ENCODE measurements around the gene ASRGL1. TPM values are rescaled to one million over a fixed set of nuclear protein-coding genes. Genes with fewer than 3 reads are reported as not detected.
"Not testable (repeated sequence)": the region's sequence is repeated elsewhere in the genome, so short reads cannot be mapped to it uniquely, and the experiment has no call there.

ASRGL1 gene
- total and polyA plus RNA-seq, 2 experiments from 2014 or later: 9.5 to 18.6 TPM

- Histone ChIP-seq H3K27ac (no peak overlapping the region), H3K4me3 (no peak overlapping the region), H3K36me3 (replicated peaks; ENCODE audit: insufficient read depth, low read depth) (no peaks in the 10 kb centered on the region), H3K4me1 (ENCODE audit: insufficient read depth) (no peaks in the 10 kb centered on the region), H3K79me2 (no peaks in the 10 kb centered on the region), H4K20me1 (ENCODE audit: insufficient read depth, poor library complexity, severe bottlenecking) (no peaks in the 10 kb centered on the region), H3K27me3 (no peaks in the 10 kb centered on the region), H3K9me3 (ENCODE audit: low read depth) (no peaks in the 10 kb centered on the region), H3K9me2 (replicated peaks; ENCODE audit: insufficient read depth) (no peaks in the 10 kb centered on the region), H2AFZ (no peak overlapping the region), H3K4me2 (no peak overlapping the region)
- TF ChIP-seq CTCF (IDR thresholded peaks at IDR 0.05; ENCODE audit: poor library complexity) (no peak), EZH2phosphoT487 (IDR thresholded peaks at IDR 0.05; ENCODE audit: low read depth, severe bottlenecking, unreplicated experiment) (no peak), EZH2 (IDR thresholded peaks at IDR 0.05; ENCODE audit: borderline replicate concordance) (no peak)
- no peak for DNase-seq (ENCODE audit: low spot score)
- WGBS (ENCODE audit: low lambda C conversion rate, missing lambda C conversion rate): 87% methylated on average over 4 of the region's 4 CpGs
Observed at GRCh38 chr11:62341588-62341987, 4.3 kb downstream of the ASRGL1 start.

- not testable (repeated sequence) for H3K36me3 ChIP-seq (replicated peaks; ENCODE audit: insufficient read depth, low read depth); H3K4me2 ChIP-seq; H2AFZ ChIP-seq; H3K9me2 ChIP-seq (replicated peaks; ENCODE audit: insufficient read depth); H3K79me2 ChIP-seq; H4K20me1 ChIP-seq (ENCODE audit: insufficient read depth, poor library complexity, severe bottlenecking); H3K4me1 ChIP-seq (ENCODE audit: insufficient read depth); H3K4me3 ChIP-seq; H3K9me3 ChIP-seq (ENCODE audit: low read depth); H3K27me3 ChIP-seq; H3K27ac ChIP-seq; DNase-seq (ENCODE audit: low spot score)
- WGBS (ENCODE audit: low lambda C conversion rate, missing lambda C conversion rate): 94% methylated on average over 7 of the region's 7 CpGs
Observed at GRCh38 chr11:62343646-62344190, 6.5 kb downstream of the ASRGL1 start.

- H3K4me2 ChIP-seq: no peak overlapping the region
- no peaks in the 10 kb centered on the region for H3K36me3 ChIP-seq (replicated peaks; ENCODE audit: insufficient read depth, low read depth)
- H3K4me1 ChIP-seq (ENCODE audit: insufficient read depth): no peaks in the 10 kb centered on the region
- no peak overlapping the region for H2AFZ ChIP-seq
- no peak for DNase-seq (ENCODE audit: low spot score)
- H3K27me3 ChIP-seq: no peaks in the 10 kb centered on the region
- H4K20me1 ChIP-seq (ENCODE audit: insufficient read depth, poor library complexity, severe bottlenecking): no peaks in the 10 kb centered on the region
- H3K27ac ChIP-seq: no peak overlapping the region
- H3K79me2 ChIP-seq: no peaks in the 10 kb centered on the region
- no peak for TF ChIP-seq CTCF (IDR thresholded peaks at IDR 0.05; ENCODE audit: poor library complexity)
- TF ChIP-seq EZH2phosphoT487 (IDR thresholded peaks at IDR 0.05; ENCODE audit: low read depth, severe bottlenecking, unreplicated experiment): no peak
- TF ChIP-seq EZH2 (IDR thresholded peaks at IDR 0.05; ENCODE audit: borderline replicate concordance): no peak
- H3K4me3 ChIP-seq: no peak overlapping the region
- no peaks in the 10 kb centered on the region for H3K9me3 ChIP-seq (ENCODE audit: low read depth)
- H3K9me2 ChIP-seq (replicated peaks; ENCODE audit: insufficient read depth): no peaks in the 10 kb centered on the region
- WGBS (ENCODE audit: low lambda C conversion rate, missing lambda C conversion rate): 100% methylated on average over 1 of the region's 1 CpG
Observed at GRCh38 chr11:62344210-62344609, 7.0 kb downstream of the ASRGL1 start.

- TF ChIP-seq EZH2 (IDR thresholded peaks at IDR 0.05; ENCODE audit: borderline replicate concordance): no peak
- no peak for TF ChIP-seq CTCF (IDR thresholded peaks at IDR 0.05; ENCODE audit: poor library complexity)
- H2AFZ ChIP-seq: no peak overlapping the region
- H3K27me3 ChIP-seq: no peaks in the 10 kb centered on the region
- H3K79me2 ChIP-seq: no peaks in the 10 kb centered on the region
- H3K9me3 ChIP-seq (ENCODE audit: low read depth): no peaks in the 10 kb centered on the region
- no peaks in the 10 kb centered on the region for H3K9me2 ChIP-seq (replicated peaks; ENCODE audit: insufficient read depth)
- no peaks in the 10 kb centered on the region for H4K20me1 ChIP-seq (ENCODE audit: insufficient read depth, poor library complexity, severe bottlenecking)
- peak; percentile 16 for DNase-seq (ENCODE audit: low spot score)
- no peak overlapping the region for H3K4me3 ChIP-seq
- no peak overlapping the region for H3K27ac ChIP-seq
- H3K36me3 ChIP-seq (replicated peaks; ENCODE audit: insufficient read depth, low read depth): no peaks in the 10 kb centered on the region
- WGBS (ENCODE audit: low lambda C conversion rate, missing lambda C conversion rate): 79% methylated on average over 6 of the region's 6 CpGs
- H3K4me1 ChIP-seq (ENCODE audit: insufficient read depth): no peaks in the 10 kb centered on the region
- no peak overlapping the region for H3K4me2 ChIP-seq
Observed at GRCh38 chr11:62345861-62346260, 8.6 kb downstream of the ASRGL1 start.
